Measurements from ENCODE around the gene ANXA3. TPM values are rescaled to one million over a fixed set of nuclear protein-coding genes. Genes with fewer than 3 reads are reported as not detected.

The ANXA3 gene
- total RNA-seq, 1 experiment from 2014 or later = 12.0 TPM

DNA sequence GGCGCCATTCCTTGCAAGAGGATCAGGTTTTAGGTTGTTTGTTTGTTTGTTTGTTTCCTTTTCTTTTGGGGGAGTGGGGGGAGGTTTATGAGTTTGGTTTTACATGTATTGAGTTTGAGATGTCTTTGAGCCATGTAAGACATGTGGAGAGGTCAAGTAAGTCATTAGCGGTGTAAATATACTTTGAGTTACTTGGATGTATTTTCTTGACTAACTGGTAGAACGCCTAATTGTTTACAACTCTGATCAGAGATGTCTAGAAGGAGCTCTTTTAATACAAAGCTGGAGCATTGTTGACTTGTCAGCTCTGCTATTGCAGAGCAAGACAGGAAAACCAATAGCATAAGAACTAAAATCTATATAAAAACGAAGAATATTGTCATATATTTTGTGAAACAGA, 57.1 kb downstream of the ANXA3 start:
- TF ChIP-seq TCF7 (CRISPR knock-in tag; IDR thresholded peaks at IDR 0.05; ENCODE audit: low read depth) = no peak
- TF ChIP-seq TP53 (CRISPR knock-in tag; IDR thresholded peaks at IDR 0.05) = no peak
- TF ChIP-seq, protein P1, sequence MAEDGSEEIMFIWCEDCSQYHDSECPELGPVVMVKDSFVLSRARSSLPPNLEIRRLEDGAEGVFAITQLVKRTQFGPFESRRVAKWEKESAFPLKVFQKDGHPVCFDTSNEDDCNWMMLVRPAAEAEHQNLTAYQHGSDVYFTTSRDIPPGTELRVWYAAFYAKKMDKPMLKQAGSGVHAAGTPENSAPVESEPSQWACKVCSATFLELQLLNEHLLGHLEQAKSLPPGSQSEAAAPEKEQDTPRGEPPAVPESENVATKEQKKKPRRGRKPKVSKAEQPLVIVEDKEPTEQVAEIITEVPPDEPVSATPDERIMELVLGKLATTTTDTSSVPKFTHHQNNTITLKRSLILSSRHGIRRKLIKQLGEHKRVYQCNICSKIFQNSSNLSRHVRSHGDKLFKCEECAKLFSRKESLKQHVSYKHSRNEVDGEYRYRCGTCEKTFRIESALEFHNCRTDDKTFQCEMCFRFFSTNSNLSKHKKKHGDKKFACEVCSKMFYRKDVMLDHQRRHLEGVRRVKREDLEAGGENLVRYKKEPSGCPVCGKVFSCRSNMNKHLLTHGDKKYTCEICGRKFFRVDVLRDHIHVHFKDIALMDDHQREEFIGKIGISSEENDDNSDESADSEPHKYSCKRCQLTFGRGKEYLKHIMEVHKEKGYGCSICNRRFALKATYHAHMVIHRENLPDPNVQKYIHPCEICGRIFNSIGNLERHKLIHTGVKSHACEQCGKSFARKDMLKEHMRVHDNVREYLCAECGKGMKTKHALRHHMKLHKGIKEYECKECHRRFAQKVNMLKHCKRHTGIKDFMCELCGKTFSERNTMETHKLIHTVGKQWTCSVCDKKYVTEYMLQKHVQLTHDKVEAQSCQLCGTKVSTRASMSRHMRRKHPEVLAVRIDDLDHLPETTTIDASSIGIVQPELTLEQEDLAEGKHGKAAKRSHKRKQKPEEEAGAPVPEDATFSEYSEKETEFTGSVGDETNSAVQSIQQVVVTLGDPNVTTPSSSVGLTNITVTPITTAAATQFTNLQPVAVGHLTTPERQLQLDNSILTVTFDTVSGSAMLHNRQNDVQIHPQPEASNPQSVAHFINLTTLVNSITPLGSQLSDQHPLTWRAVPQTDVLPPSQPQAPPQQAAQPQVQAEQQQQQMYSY (CRISPR knock-in tag; IDR thresholded peaks at IDR 0.05) = no peak
- TF ChIP-seq, protein P2, sequence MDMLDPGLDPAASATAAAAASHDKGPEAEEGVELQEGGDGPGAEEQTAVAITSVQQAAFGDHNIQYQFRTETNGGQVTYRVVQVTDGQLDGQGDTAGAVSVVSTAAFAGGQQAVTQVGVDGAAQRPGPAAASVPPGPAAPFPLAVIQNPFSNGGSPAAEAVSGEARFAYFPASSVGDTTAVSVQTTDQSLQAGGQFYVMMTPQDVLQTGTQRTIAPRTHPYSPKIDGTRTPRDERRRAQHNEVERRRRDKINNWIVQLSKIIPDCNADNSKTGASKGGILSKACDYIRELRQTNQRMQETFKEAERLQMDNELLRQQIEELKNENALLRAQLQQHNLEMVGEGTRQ (CRISPR knock-in tag; IDR thresholded peaks at IDR 0.05) = no peak
- TF ChIP-seq PREB (CRISPR knock-in tag; IDR thresholded peaks at IDR 0.05; ENCODE audit: borderline replicate concordance) = no peak
- no peak for ATAC-seq
- Mint-ChIP-seq H3K4me3 (no peak overlapping the region), H3K9me3 (no peaks in the 10 kb centered on the region), H3K27me3 (ENCODE audit: low read depth) (no peaks in the 10 kb centered on the region), H3K36me3 (no peaks in the 10 kb centered on the region), H3K4me1 (no peaks in the 10 kb centered on the region), H3K27ac (no peak overlapping the region)
- POLR2A ChIA-PET = no interaction called here
- no peak for DNase-seq (ENCODE audit: low spot score)
- CTCF ChIA-PET = interaction anchor here (1.1 to 1.8 kb wide), 2 partner anchors 14 to 16 kb away, joined by 3 to 6 read pairs; no protein-coding TSS in a partner anchor

- CTCF ChIA-PET = interaction anchor here (1.8 kb wide), 1 partner anchor 17 kb away, joined by 6 read pairs; no protein-coding TSS in a partner anchor
- Mint-ChIP-seq H3K9me3 (no peaks in the 10 kb centered on the region), H3K4me3 (no peak overlapping the region), H3K36me3 (no peaks in the 10 kb centered on the region), H3K27me3 (ENCODE audit: low read depth) (no peaks in the 10 kb centered on the region), H3K4me1 (no peaks in the 10 kb centered on the region), H3K27ac (no peak overlapping the region)
- ATAC-seq (no peak), DNase-seq (ENCODE audit: low spot score) (no peak)
- POLR2A ChIA-PET = no interaction called here
- TF ChIP-seq, protein P3, sequence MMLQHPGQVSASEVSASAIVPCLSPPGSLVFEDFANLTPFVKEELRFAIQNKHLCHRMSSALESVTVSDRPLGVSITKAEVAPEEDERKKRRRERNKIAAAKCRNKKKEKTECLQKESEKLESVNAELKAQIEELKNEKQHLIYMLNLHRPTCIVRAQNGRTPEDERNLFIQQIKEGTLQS (CRISPR knock-in tag; conservative IDR thresholded peaks at IDR 0.05) = no peak
- TF ChIP-seq NR3C1 (CRISPR knock-in tag; conservative IDR thresholded peaks at IDR 0.05; ENCODE audit: low read depth) (no peak), MLX (CRISPR knock-in tag; IDR thresholded peaks at IDR 0.05) (no peak), RORB (CRISPR knock-in tag; IDR thresholded peaks at IDR 0.05) (no peak), PREB (CRISPR knock-in tag; IDR thresholded peaks at IDR 0.05; ENCODE audit: borderline replicate concordance) (no peak), KAT7 (CRISPR knock-in tag; IDR thresholded peaks at IDR 0.05; ENCODE audit: borderline replicate concordance) (no peak), JAZF1 (CRISPR knock-in tag; IDR thresholded peaks at IDR 0.05) (no peak), GRHL2 (CRISPR knock-in tag; IDR thresholded peaks at IDR 0.05; ENCODE audit: insufficient replicate concordance, severe bottlenecking) (no peak), RELA (CRISPR knock-in tag; IDR thresholded peaks at IDR 0.05; ENCODE audit: borderline replicate concordance) (no peak), SOX15 (CRISPR knock-in tag; IDR thresholded peaks at IDR 0.05) (no peak), ATF2 (CRISPR knock-in tag; IDR thresholded peaks at IDR 0.05; ENCODE audit: borderline replicate concordance, low read depth) (no peak), TP53 (CRISPR knock-in tag; IDR thresholded peaks at IDR 0.05) (no peak), FOXP1 (CRISPR knock-in tag; IDR thresholded peaks at IDR 0.05; ENCODE audit: borderline replicate concordance) (no peak), EMX1 (CRISPR knock-in tag; IDR thresholded peaks at IDR 0.05) (no peak), ETV6 (CRISPR knock-in tag; IDR thresholded peaks at IDR 0.05) (no peak)
- TF ChIP-seq, protein P4, sequence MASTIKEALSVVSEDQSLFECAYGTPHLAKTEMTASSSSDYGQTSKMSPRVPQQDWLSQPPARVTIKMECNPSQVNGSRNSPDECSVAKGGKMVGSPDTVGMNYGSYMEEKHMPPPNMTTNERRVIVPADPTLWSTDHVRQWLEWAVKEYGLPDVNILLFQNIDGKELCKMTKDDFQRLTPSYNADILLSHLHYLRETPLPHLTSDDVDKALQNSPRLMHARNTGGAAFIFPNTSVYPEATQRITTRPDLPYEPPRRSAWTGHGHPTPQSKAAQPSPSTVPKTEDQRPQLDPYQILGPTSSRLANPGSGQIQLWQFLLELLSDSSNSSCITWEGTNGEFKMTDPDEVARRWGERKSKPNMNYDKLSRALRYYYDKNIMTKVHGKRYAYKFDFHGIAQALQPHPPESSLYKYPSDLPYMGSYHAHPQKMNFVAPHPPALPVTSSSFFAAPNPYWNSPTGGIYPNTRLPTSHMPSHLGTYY (CRISPR knock-in tag; IDR thresholded peaks at IDR 0.05) = no peak
Measured at GRCh38 chr4:78609580-78609979, 58.0 kb downstream of the ANXA3 start.
